IPS-20b (cell line): Measurements from ENCODE around the gene ZSWIM5.

ENCODE experiments used
- H3K27ac ChIP-seq: one replicate; pipeline ENCODE4 v1.5.1; 2013; ENCODE audit warnings: low read length
- H3K27me3 ChIP-seq: 2 replicates; pipeline ENCODE4 v1.6.1; 2013; ENCODE audit warnings: mild to moderate bottlenecking, low read length, inconsistent platforms; ENCODE audit not compliant: insufficient read depth
- H3K36me3 ChIP-seq: 2 replicates; pipeline ENCODE4 v1.6.1; 2013; ENCODE audit warnings: low read depth, mild to moderate bottlenecking, inconsistent platforms, low read length, moderate library complexity; ENCODE audit not compliant: insufficient read depth
- H3K4me1 ChIP-seq: 2 replicates; pipeline ENCODE4 v1.6.1; 2013; ENCODE audit warnings: mild to moderate bottlenecking, control low read depth, inconsistent platforms, low read length, moderate library complexity; ENCODE audit not compliant: insufficient read depth
- H3K4me3 ChIP-seq: 2 replicates; pipeline ENCODE4 v1.5.1; 2013; ENCODE audit warnings: mild to moderate bottlenecking, low read length, inconsistent platforms
- H3K9ac ChIP-seq: 2 replicates; pipeline ENCODE4 v1.6.1; 2013; ENCODE audit warnings: low read depth, mild to moderate bottlenecking, inconsistent platforms, low read length, moderate library complexity
- H3K9me3 ChIP-seq: 2 replicates; pipeline ENCODE4 v1.6.1; 2013; ENCODE audit warnings: mild to moderate bottlenecking, low read depth, low read length, inconsistent platforms; ENCODE audit not compliant: insufficient read depth

ZSWIM5 gene

GRCh38 chr1:45015683-45016082, 190.7 kb downstream of the ZSWIM5 start:
- Histone ChIP-seq H3K27me3 (no peaks in the 10 kb centered on the region), H3K9ac (no peak overlapping the region), H3K4me1 (peaks cover 5% of the 10 kb centered on the region; the same call in 1 of the 2 replicates), H3K27ac (no peak overlapping the region), H3K36me3 (peaks cover 19% of the 10 kb centered on the region), H3K9me3 (no peaks in the 10 kb centered on the region), H3K4me3 (no peak overlapping the region)

GRCh38 chr1:45014321-45015028, 191.9 kb downstream of the ZSWIM5 start:
- no peaks in the 10 kb centered on the region for H3K9me3 ChIP-seq
- peaks cover 5% of the 10 kb centered on the region; the same call in 1 of the 2 replicates for H3K4me1 ChIP-seq
- no peak overlapping the region for H3K4me3 ChIP-seq
- H3K27me3 ChIP-seq: no peaks in the 10 kb centered on the region
- no peak overlapping the region for H3K9ac ChIP-seq
- no peak overlapping the region for H3K27ac ChIP-seq
- H3K36me3 ChIP-seq: peaks cover 19% of the 10 kb centered on the region

- Histone ChIP-seq H3K36me3 (peaks cover 26% of the 10 kb centered on the region), H3K9me3 (no peaks in the 10 kb centered on the region), H3K27me3 (no peaks in the 10 kb centered on the region), H3K9ac (peak overlapping the region; percentile 84; the same call in 1 of the 2 replicates), H3K4me1 (peaks cover 5% of the 10 kb centered on the region; the same call in 1 of the 2 replicates), H3K27ac (no peak overlapping the region), H3K4me3 (peak overlapping the region; percentile 85; the same call in 1 of the 2 replicates)
These were observed 192.7 kb downstream of the ZSWIM5 start for GRCh38 chr1:45013551-45014209.

DNA sequence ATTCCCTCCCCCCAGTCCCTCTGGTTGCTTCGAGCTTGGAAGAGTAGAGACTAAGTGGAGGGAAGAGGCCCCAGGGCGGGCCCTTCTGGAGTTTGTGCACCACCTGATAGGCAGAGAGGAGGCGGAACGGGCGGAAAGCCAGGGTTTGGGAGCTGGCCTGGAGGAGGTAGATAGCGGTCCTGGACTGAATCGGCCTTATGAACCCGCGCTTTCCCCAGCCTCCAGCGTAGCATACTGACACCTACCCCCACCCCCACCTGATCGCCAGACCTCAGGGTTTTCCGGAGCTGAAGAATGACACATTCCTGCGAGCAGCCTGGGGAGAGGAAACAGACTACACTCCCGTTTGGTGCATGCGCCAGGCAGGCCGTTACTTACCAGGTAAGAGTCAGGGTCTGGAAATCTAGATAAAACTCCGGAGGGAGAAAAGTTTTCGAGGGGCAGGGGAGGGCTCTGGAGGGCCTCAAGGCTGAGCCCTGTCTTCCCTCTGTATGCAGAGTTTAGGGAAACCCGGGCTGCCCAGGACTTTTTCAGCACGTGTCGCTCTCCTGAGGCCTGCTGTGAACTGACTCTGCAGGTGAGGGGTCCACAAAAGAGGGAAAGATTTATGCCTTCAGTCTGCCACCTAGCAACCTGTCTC, 193.6 kb downstream of the ZSWIM5 start:
- Histone ChIP-seq H3K4me3 (peak overlapping the region; percentile 85), H3K27me3 (no peaks in the 10 kb centered on the region), H3K36me3 (peaks cover 36% of the 10 kb centered on the region), H3K9me3 (no peaks in the 10 kb centered on the region), H3K4me1 (peaks cover 5% of the 10 kb centered on the region; the same call in 1 of the 2 replicates), H3K27ac (no peak overlapping the region), H3K9ac (peak overlapping the region; percentile 84)

GRCh38 chr1:45011837-45012638, 194.4 kb downstream of the ZSWIM5 start, which contains the start of gene UROD:
Gene UROD (plus strand): TSS chr1:45012254. CDS start chr1:45012266, 12 bp downstream.
- Histone ChIP-seq H3K4me3 (peak within 1 kb of the TSS; percentile 85), H3K36me3 (peaks cover 43% of the 10 kb centered on the region)

DNA sequence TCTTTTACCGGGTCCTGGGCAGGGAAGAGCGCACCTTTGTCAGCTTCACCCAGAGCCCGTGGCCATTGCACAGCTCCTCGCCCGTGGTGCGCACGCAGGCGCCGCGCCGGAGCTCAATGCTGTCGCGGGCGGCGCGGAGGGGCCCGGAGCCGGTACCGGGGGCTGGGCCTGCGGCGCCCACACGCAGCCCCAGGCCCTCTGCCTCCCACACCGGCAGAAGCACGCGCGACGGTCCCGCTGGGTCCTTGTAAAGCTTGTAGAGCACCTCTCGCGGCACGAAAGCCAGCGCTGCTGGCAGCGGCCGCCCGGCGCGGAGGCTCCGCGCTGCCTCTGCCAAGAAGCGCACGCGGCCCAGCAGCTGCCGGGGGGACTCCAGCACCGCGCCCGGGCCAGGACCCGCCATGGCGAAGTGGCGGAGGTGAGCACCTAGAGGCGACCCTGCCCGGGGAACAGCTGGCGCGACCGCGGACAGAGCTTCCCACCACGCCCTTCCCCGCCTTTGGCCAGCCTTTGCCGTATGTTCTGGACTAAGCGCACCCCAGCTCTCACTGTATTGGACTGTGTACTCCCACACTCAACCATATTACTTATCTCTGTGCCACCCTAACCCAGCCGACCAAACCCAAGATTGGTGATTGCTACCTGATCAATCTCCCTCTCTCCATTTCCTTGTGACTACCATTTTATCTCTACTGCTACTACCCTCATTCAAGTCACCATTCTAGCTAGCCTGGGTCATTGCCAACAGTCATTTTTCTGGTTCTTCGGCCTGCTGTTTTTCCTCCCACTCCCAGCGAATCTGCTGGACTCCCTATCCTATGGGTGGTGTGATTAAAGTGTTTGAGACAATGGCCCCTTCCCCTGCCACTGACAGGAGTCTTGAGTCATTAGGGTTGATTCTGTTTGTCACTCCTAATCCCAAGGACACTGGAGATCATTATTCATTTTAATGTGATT, 195.3 kb downstream of the ZSWIM5 start, which contains the start of gene HECTD3:
Gene HECTD3, minus strand, starts transcription at position 470 of the 957 bp plus-strand sequence. Its CDS starts 67 bp downstream, at position 403.
- Histone ChIP-seq H3K27me3 (no peaks in the 10 kb centered on the region), H3K4me3 (peak within 1 kb of the TSS; percentile 85), H3K4me1 (peaks cover 5% of the 10 kb centered on the region; the same call in 1 of the 2 replicates), H3K27ac (no peak within 1 kb of the TSS), H3K9me3 (no peaks in the 10 kb centered on the region), H3K36me3 (peaks cover 47% of the 10 kb centered on the region), H3K9ac (peak within 1 kb of the TSS; percentile 84)

More at GRCh38 chr1:45011837-45012638, 194.4 kb downstream of the ZSWIM5 start, which contains the start of gene UROD:
- H3K4me1 ChIP-seq: peaks cover 5% of the 10 kb centered on the region; the same call in 1 of the 2 replicates
- H3K27me3 ChIP-seq: no peaks in the 10 kb centered on the region
- H3K9me3 ChIP-seq: no peaks in the 10 kb centered on the region
- H3K9ac ChIP-seq: peak within 1 kb of the TSS; percentile 84
- H3K27ac ChIP-seq: no peak within 1 kb of the TSS

GRCh38 chr1:45009956-45010854, 196.2 kb downstream of the ZSWIM5 start:
- H3K27ac ChIP-seq: no peak overlapping the region
- peak overlapping the region; percentile 72 for H3K4me3 ChIP-seq
- H3K9me3 ChIP-seq: no peaks in the 10 kb centered on the region
- no peaks in the 10 kb centered on the region for H3K27me3 ChIP-seq
- peaks cover 49% of the 10 kb centered on the region for H3K36me3 ChIP-seq
- H3K4me1 ChIP-seq: peaks cover 5% of the 10 kb centered on the region; the same call in 1 of the 2 replicates
- H3K9ac ChIP-seq: peak overlapping the region; percentile 11; the same call in 1 of the 2 replicates

GRCh38 chr1:45009296-45009865, 197.0 kb downstream of the ZSWIM5 start:
- Histone ChIP-seq H3K9ac (no peak overlapping the region), H3K4me3 (no peak overlapping the region), H3K9me3 (no peaks in the 10 kb centered on the region), H3K27me3 (no peaks in the 10 kb centered on the region), H3K36me3 (peaks cover 47% of the 10 kb centered on the region), H3K27ac (no peak overlapping the region), H3K4me1 (peaks cover 5% of the 10 kb centered on the region; the same call in 1 of the 2 replicates)

GRCh38 chr1:45008516-45008915, 197.9 kb downstream of the ZSWIM5 start:
- Histone ChIP-seq H3K9me3 (no peaks in the 10 kb centered on the region), H3K4me3 (no peak overlapping the region), H3K36me3 (peaks cover 48% of the 10 kb centered on the region), H3K27me3 (no peaks in the 10 kb centered on the region), H3K9ac (no peak overlapping the region), H3K27ac (no peak overlapping the region), H3K4me1 (peaks cover 5% of the 10 kb centered on the region; the same call in 1 of the 2 replicates)
